Measurements from ENCODE around the gene LIMS2. TPM values are rescaled to one million over a fixed set of nuclear protein-coding genes. Genes with fewer than 3 reads are reported as not detected.
A peak's percentile ranks its signal among the peaks of the same experiment; 100 is the strongest.

LIMS2 gene
- total RNA-seq, 1 donor from 2014 or later = 237 TPM

DNA sequence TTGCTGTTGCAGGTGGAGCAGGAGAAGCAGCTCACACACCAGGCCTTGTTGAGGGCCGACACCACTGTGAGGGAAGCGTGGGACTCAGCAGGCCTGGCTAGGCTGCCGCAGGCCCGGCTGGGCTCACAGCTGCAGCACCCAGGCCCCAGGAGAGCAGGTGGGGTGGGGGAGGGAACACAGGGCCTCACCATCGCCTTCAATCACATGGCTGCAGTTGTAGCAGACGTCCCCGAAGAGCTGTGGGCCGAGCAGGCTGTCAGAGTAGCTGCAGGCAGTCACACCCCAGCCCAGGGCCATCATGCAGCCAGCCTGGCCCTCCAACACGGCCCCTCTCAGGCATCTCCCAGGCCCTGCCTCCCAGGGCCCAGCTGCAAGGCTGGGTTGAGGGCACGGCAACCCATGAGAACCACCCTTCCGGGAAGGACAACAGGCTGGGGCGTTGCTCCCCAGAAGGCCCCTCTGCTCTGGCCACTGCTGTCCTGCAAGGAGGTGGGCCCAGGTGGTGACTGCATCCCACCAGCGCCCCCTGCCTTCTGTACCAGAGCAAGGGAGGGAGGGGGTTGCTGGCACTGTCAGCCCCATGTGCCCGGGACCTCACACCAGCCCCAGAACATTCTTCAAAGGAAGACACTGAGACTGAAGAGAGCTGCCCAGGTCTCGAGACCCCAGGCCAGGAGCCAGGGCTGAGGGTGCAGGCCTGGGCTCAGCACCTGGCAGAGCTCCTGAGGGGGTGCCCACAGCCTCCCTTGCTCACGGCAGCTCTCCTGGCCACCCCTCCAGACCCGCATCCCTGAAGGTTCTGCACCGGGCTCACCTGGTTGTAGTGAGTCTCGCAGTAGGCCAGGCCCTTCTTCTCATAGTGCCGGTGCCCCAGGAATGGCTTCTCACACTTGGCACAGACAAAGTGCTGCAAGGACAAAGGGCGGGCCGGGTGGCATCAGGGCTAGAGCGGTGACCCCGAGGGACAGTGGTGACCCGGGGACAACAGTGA lies 35.0 kb downstream of the LIMS2 start:
- DNase-seq (no peak), ATAC-seq (ENCODE audit: poor library complexity) (no peak)
- intact Hi-C loops (cut with DNase I) = no loop called here

DNA sequence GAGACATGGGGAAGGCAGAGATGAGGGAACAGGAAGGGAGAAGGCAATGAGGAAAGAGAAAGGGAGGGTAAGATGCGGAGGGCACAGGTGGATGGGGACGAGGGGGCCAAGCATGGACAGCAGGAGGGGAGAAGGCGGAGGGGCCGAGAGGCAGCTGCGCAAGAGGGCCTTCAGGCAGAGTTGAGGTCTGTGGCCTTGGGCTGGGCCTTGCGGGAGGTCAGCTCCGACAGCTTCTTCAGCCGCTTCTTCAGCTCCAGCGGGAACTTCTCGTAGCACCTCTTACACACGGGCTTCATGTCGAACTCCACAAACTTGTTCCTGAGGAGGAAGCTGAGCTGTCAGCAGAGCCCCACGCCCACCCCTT lies 36.2 kb downstream of the LIMS2 start:
- intact Hi-C loops (cut with DNase I) = loop anchor here (5.0 kb wide), 1 partner anchor 38 kb away; the partner anchor contains the start of gene LIMS2
- ATAC-seq (ENCODE audit: poor library complexity) (no peak), DNase-seq (no peak)

DNA sequence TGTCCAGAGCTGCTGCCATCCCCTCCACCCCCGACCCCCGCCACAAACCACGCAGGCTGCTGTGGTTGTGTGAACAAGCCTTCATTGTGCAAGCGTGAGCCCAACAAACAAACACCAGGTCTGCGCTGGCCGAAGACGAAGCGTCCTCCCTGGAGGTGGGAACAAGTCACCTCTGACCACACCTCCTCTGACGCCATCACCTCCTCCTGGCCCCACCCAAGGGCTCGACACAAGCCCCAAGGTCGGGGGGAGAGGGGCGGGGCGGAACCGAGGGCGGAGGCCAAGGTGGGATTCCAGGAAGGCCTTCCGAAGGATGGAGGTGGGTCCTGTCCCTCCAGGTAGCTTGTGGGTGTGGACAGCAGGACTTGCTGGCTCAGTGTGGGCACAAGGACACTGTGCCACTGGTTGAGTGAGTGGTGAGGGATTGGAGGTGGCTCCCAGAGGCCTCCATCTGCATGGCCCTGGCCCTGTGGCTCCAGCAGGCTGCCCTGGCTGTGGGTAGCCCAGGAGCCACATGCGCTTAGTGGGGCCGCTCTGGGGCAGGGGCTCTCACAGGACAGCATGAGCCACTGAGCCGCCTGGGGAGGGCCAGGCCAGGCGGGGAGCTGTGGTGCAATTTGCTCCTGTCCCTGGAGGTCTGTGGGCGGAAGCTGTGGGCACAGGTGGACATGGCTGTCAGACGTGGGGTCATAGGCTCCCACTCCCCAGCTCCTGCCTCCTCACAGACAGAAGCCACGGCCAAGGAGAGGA lies 36.8 kb downstream of the LIMS2 start:
- ATAC-seq (ENCODE audit: poor library complexity) (no peak), DNase-seq (no peak)
- intact Hi-C loops (cut with DNase I) = loop anchor here (5.0 kb wide), 1 partner anchor 39 kb away; the partner anchor contains the start of gene LIMS2

DNA sequence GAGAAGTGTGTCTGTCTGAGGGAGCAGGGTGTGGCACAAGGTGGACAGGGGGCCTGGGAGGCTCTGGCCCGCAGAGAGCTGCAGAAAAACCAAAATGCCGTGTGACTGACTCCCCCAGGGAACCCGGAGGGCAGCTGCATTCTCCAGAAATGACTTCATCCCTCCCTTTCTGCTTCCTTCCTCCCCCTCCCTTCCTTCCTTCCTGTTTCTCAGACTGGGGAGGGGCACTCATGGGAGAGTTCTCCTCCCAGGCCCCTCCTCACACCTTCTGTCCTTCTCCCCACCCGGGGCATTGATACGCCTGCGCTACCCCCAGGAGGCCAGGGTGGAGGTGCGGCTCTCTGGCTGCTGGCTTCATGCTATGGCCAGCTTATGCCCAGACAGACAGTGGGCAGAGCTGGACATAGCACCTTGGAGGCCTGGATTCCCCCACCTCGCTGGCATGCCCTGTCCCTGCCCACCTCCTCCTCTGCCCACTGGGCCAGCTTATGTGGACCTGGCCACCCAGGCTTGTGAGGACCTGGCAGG lies 37.5 kb downstream of the LIMS2 start:
- peak; percentile 1 for ATAC-seq (ENCODE audit: poor library complexity)
- DNase-seq = peak; percentile 55
- intact Hi-C loops (cut with DNase I) = loop anchor here (5.0 kb wide), 1 partner anchor 40 kb away; the partner anchor contains the start of gene LIMS2

DNA sequence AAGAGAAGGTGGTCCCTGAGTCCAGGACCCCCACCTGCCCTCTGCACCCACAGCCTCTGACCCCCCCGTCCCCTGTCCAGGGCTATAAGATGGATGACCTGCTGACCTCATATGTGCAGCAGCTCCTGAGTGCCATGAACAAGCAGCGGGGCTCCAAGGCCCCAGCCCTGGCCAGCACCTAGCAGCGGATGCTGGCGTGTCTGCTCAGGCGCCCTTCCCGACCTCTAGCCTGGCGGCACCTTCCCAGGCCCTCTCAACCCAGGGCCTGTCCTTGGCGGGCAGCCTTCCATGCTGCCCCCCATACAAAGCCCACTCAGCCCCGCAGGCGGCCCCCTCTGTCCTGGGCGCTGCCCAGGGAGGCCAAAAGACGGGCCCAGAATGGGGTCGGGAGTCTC lies 38.1 kb downstream of the LIMS2 start:
- DNase-seq = no peak
- peak; percentile 1 for ATAC-seq (ENCODE audit: poor library complexity)
- intact Hi-C loops (cut with DNase I) = loop anchor here (5.0 kb wide), 1 partner anchor 40 kb away; the partner anchor contains the start of gene LIMS2

DNA sequence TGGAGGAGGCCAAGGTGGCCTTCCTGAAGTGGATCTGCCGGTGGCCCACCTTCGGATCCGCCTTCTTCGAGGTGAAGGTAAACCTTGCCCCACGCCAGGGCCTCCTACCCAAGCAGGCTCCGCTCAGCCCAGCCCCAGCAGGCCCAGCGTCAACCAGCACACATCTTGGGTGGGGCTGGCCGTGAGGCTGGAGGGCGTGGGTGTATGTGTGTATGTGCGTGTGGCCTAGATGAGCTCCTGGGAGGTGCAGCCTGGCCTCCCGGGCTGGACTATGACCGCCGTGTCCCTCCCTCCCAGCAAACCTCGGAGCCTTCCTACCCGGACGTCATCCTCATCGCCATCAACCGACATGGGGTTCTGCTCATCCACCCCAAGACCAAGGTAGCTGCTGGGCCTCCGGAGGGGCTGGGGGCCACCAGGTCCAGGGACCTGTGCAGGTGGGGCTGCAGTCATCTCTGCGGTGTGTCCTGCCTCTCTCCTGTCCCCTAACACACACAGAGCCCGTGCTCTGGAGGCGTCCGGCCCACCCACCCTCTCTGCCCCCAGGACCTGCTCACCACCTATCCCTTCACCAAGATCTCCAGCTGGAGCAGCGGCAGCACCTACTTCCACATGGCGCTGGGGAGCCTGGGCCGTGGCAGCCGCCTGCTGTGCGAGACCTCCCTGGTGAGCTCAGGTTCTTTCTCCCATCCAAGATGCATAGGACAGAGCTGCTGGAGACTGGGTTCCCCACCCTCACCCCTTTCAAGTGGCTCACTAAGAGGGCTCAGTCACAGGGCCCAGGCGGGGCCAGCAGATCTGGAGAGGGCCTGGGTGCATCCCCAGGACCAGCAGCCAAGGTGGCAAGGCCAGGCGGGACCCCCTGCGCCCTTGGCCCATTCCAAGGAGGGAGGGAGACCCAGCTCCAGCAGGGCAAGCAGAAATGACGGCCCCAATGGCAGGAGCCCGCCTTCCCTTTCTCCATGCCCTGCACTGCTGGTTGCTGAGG lies 38.8 kb downstream of the LIMS2 start:
- ATAC-seq (ENCODE audit: poor library complexity) (no peak), DNase-seq (no peak)
- intact Hi-C loops (cut with DNase I) = loop anchor here (5.0 kb wide), 1 partner anchor 41 kb away; the partner anchor contains the start of gene LIMS2

DNA sequence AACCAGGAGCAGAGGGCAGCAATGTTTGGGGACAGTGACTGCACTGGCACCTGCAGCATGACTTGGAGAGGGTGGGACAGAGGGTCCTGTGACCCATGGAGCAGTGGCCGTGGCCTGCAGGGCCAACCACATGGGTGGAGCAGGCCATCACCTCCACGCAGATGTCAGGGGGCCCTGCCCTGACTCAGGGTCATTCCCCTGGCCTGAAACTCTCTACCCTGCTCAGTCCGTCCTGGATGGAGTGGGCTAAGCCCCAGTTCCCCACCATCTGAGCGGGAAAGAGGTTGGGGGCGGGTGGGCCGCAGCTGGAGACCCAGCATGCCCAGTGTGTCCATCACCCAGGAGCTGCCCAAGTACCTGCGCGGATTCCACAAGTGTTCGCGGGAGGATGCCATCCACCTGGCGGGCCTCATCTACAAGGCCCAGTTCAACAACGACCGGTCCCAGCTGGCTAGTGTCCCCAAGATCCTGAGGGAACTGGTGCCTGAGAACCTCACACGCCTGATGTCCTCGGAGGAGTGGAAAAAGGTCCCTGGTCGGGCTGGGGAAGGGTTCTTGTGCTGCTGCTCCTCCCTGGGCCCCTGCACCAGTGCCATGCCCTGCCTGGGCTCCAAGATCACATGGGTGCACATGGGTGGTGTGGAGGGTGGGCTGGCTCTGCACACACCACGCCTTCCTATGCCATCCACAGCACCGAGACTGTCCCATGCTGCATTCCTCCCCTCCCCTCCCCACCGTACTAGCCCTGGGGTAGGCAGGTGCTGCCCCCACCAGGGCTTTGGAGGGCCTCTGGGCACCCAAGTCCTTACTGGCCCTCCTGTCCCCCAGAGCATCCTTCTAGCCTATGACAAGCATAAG lies 39.7 kb downstream of the LIMS2 start:
- peak; percentile 37 for DNase-seq
- ATAC-seq (ENCODE audit: poor library complexity) = no peak
- intact Hi-C loops (cut with DNase I) = loop anchor here (5.0 kb wide), 1 partner anchor 42 kb away; the partner anchor contains the start of gene LIMS2

DNA sequence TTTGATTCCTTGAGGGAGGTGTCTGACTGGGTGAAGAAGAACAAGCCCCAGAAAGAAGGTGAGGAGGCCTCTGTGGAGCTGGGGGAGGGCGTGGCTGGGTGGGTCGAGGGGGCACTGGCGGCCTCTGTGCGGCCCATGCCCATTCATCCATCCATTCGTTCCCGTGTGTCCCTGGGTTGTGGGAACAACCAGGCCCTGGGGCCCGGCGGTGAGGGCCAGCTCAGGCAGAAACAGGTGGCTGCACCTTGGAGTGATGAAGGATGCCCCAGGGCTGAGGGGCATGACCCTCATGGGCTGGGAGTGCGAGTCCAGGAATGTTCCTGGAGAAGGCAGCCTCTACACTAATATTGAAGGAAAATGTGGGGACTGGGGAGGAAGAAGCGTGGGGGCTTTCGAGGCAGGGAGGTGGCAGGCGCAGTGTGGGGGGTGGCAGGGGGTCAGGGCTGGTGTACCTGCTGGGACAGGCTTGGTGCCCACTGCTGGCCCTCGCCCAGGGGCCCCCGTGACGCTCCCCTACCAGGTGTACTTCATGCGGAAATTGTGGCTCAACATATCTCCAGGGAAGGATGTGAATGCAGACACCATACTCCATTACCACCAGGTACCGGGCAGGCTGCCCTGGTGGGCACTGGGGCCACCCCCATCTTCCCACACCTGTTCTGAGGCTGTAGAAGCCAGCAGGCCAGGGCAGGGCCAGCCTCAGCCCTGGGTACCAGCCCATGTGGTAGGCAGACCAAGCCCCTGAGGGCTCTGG lies 40.5 kb downstream of the LIMS2 start:
- ATAC-seq (ENCODE audit: poor library complexity) (no peak), DNase-seq (peak; percentile 37)
- intact Hi-C loops (cut with DNase I) = loop anchor here (5.0 kb wide), 1 partner anchor 42 kb away; the partner anchor contains the start of gene LIMS2

DNA sequence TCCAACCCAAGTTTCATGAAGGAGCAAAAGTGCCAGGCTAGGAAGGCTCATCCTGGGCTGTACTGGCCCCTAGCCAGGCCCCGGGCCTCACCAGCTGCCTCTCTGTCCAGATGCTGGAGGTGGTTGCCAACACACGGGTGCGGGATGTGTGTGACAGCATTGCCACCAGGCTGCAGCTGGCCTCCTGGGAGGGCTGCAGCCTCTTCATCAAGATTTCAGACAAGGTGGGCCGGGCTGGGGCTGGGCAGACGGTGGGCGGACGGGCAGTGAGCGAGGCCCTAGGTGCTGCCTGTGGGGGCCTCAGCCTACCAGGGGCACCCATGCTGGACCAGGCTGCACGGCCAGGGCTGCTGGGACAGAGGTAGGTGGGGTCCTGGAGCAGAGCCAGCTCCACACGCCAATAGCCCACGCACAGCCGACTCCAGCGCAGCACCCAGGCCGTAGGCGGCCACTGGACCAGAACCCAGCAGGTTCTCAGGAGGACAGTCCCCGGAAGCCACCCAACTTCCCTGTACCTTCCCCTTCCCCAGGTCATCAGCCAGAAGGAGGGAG lies 41.2 kb downstream of the LIMS2 start:
- no peak for ATAC-seq (ENCODE audit: poor library complexity)
- DNase-seq = no peak
- intact Hi-C loops (cut with DNase I) = no loop called here

DNA sequence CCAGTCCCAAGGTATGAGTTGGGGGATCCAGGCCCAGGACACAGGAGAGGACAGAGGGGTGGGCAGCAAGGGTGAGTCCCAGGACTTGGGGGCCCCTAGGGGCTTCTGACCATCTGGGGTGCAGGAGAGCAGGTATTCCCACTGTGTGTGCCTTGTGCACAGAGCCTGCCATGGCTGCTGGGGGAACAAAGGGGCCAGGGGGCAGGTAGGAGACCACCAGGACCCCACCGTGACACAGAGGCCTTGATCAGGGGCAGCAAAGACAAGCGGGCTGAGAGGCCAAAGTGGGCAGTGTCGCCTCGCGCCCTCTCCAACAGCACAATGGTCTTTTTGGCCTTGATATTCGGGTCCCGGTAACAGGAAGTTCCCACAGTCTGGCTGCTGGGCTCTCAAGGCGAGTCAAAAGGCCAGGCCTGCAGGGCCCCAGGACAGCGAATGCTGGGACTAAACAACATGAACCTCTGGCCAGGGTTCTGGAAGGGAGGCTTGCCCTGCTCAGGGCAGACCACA lies 41.7 kb downstream of the LIMS2 start:
- ATAC-seq (ENCODE audit: poor library complexity) (no peak), DNase-seq (no peak)
- intact Hi-C loops (cut with DNase I) = no loop called here

DNA sequence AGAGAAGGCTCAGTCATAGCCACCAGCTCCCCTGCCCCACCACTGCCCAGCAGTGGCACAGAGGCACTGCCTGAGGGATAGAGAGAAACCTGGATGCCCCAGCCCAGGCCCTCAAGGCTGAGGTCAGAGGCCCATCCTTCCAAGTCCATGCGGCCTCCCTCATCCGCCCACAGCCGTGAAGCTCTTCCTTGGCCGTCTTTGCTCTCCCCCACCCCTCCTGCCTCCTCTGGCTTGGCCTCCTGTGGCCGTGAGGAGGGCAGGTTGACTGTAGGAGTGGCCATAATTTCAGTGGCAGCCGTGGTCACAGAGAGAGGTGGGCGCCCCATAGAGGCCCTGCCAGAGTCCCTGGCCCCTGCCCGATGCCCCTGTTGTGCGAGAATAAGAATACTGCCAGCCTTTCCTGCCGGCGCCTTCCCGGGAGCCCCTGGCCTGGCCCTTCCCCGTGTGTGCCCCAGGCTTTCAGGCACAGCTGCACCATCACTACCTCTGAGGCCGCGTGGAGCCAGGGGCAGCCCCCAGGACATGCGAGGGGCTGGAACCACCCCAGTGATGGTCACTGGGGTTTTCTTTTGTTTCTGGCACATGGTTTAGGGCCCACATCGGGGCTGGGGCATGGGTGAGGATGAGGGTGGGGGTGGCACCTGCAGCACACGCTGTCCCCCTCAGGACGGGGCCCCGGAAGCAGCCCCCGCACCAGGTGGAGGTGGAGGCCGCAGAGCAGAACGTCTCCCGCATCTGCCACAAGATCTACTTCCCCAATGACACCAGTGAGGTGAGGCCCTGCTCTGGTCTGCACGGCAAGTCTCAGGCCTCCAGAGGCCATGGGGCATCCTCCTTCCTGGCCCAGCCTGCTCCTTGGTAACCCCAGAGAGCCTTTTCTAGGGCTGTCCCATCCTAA lies 42.5 kb downstream of the LIMS2 start:
- no peak for DNase-seq
- intact Hi-C loops (cut with DNase I) = no loop called here
- ATAC-seq (ENCODE audit: poor library complexity) = no peak

DNA sequence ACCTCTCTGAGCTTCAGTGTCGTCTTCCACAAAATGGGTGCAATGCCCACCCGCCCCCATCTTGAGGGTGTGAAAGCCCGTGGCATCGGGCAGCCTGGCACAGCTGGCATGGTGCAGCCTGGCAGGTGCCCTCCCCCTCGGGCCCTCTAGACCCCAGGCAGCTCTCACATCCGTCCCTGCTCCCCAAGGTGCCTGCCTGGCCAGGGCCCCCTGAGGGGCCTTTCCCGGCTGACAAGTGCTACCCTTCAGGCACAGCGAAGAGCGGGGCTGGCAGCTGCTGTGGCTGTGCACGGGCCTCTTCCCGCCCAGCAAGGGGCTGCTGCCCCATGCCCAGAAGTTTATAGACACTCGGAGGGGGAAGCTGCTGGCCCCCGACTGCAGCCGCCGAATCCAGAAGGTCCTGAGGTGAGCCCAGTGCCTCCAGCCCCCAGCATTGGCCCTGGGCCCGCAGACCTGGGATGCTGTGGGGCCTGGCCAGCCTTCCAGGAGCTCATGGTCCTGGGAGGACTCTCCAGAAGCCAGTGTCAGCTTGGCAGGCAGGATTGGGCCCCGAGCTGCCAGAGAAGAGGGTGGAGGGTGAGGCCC lies 43.2 kb downstream of the LIMS2 start:
- intact Hi-C loops (cut with DNase I) = no loop called here
- ATAC-seq (ENCODE audit: poor library complexity) (peak; percentile 0), DNase-seq (no peak)

DNA sequence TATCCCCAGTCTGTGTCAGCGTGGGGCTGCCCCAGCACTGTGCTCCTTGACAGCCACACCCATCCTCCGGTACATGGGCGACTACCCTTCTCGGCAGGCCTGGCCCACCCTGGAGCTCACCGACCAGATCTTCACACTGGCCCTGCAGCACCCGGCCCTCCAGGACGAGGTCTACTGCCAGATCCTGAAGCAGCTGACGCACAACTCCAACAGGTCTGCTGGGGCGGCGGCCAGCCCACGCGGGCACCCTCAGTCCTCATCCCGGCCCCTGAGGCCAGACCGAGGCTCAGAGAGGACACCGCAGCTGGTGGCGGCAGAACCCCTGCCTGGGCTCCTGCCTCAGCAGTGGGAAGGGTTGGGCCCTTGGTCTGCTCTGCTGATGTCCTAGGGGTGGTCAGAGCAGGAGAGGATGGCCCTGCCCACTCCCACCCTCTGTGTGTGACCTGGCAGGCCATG lies 43.8 kb downstream of the LIMS2 start:
- ATAC-seq (ENCODE audit: poor library complexity) (peak; percentile 14), DNase-seq (no peak)
- intact Hi-C loops (cut with DNase I) = no loop called here

DNA sequence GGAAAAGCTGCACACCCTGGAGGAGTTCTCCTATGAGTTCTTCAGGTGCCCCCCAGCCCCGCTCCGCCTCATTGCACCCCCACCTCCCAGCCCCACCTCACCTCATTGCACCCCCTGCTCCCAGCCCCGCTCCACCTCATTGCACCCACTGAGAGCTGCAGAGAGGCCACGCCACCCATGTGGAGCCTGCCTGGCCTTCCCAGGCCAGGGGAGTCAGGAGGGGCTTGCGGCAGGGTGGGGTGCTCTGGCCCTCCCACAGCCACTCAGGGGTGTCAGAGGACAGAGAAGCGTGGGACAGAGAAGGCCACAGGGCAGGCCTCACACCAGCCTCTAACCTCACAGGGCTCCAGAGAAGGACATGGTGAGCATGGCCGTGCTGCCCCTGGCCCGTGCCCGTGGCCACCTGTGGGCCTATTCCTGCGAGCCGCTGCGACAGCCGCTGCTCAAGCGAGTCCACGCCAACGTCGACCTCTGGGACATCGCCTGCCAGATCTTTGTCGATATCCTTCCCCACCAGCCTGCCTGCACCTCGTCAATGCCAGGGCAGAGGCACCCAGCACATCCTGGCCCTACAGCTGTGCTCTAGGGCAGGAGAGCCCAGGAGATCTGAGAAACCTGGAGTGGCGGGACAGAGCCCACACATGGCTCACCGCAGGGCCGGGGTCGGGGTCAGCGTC lies 44.3 kb downstream of the LIMS2 start:
- no peak for DNase-seq
- intact Hi-C loops (cut with DNase I) = no loop called here
- peak; percentile 2 for ATAC-seq (ENCODE audit: poor library complexity)
